Kidney epithelial cell (primary cell): ENCODE data around the gene TTLL11. TPM values are rescaled to one million over a fixed set of nuclear protein-coding genes. Genes with fewer than 3 reads are reported as not detected.

ENCODE experiments used
- DNase-seq: peaks from one replicate; pipeline ENCODE4 v3.0.0-alpha.2; 2010; ENCODE audit warnings: low read depth
- H3K27me3 ChIP-seq: 2 replicates; pipeline ENCODE4 v1.6.0; 2011; ENCODE audit warnings: low read length; ENCODE audit not compliant: control insufficient read depth, insufficient read depth
- H3K36me3 ChIP-seq: 2 replicates; pipeline ENCODE4 v1.5.1; 2011; ENCODE audit warnings: low read length; ENCODE audit not compliant: control insufficient read depth, insufficient read depth
- H3K4me3 ChIP-seq: 2 replicates; pipeline ENCODE4 v1.5.1; 2011; ENCODE audit warnings: low read depth, mild to moderate bottlenecking, control low read depth, low read length
- CTCF ChIP-seq: IDR thresholded peaks from 2 replicates; pipeline ENCODE4 v1.5.1; 2011; ENCODE audit warnings: mild to moderate bottlenecking, moderate library complexity, low read length, control low read depth, inconsistent platforms; ENCODE audit not compliant: insufficient read depth, poor library complexity, severe bottlenecking
- total RNA-seq: library from RNA; depleted of rRNA; stranded (reverse); fragments of >200 nt; gene quantifications from 2 replicates; pipeline ENCODE4 v1.2.3, GENCODE V29; 2015

TTLL11 gene
- total RNA-seq, 1 donor from 2014 or later = 4.2 TPM

DNA sequence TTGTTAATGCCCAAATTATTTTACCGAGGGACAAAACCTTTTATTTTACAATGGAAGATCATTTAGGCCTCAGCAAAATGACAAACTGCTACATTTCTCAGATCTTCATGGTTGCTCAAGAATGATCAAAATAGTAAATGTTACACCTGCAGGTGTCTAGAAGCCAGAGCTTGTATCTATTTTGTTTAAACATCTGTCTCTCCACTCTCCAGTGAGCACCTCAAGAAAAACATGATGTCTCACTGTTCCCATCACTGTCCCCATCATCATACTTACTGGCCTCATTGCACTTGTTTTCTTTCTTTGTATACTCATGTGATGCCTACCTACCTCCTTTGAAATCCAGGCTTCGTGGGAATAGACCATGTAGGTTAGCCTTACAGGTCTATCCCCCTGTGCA lies 149.6 kb downstream of the TTLL11 start:
- DNase-seq = no peak
- no peak for TF ChIP-seq CTCF
- Histone ChIP-seq H3K4me3 (no peak overlapping the region), H3K36me3 (no peaks in the 10 kb centered on the region), H3K27me3 (no peaks in the 10 kb centered on the region)

DNA sequence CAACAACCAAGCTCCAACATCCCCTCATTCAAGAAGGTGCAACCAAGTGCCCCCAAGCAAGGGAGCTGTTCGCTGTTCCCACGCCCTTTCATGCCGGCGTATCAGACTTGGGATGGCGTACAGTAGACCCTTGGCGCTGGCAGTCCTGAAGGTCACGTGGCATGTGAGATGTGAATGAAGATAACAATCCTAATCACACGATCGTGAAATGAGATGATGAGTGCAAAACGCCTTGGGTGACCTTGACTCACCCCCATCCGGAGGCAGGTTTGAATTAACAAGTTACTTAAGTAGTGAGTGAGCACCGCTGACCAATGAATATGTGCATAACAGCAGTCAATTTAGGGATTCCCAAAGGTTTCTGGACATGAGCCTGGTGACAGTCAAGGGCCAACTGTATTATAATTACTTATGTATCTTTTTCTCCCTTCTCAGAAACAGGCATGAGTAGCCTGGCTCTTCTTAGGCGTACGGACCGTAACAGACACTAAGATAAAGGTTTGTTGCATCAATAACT lies 150.2 kb downstream of the TTLL11 start:
- TF ChIP-seq CTCF = no peak
- Histone ChIP-seq H3K4me3 (no peak overlapping the region), H3K36me3 (no peaks in the 10 kb centered on the region), H3K27me3 (no peaks in the 10 kb centered on the region)
- DNase-seq = no peak

GRCh38 chr9:121942313-121942712 lies 150.8 kb downstream of the TTLL11 start:
- Histone ChIP-seq H3K4me3 (no peak overlapping the region), H3K27me3 (no peaks in the 10 kb centered on the region), H3K36me3 (no peaks in the 10 kb centered on the region)
- DNase-seq = no peak
- no peak for TF ChIP-seq CTCF

GRCh38 chr9:121939643-121940042 lies 153.5 kb downstream of the TTLL11 start:
- no peaks in the 10 kb centered on the region for H3K36me3 ChIP-seq
- no peak for TF ChIP-seq CTCF
- no peak for DNase-seq
- H3K4me3 ChIP-seq = no peak overlapping the region
- no peaks in the 10 kb centered on the region for H3K27me3 ChIP-seq

DNA sequence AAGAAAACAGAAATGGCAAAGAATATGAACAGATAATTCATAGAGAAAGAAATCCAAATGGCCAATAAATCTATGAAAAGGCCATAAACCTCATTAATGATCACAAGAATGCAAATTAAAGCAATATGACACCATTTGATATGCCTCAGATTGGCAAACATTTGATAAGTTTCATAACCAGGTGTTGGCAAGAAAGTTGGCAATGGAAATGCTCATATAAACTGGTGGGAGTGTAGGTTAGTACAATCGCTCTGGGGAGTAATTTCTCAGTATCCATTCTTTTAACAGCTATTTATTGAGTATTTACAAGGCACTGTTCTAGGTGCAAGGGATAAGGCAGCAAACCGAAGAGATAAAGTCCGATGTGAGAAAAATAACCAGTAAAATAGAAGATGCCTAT lies 154.5 kb downstream of the TTLL11 start:
- no peak for TF ChIP-seq CTCF
- no peak overlapping the region for H3K4me3 ChIP-seq

DNA sequence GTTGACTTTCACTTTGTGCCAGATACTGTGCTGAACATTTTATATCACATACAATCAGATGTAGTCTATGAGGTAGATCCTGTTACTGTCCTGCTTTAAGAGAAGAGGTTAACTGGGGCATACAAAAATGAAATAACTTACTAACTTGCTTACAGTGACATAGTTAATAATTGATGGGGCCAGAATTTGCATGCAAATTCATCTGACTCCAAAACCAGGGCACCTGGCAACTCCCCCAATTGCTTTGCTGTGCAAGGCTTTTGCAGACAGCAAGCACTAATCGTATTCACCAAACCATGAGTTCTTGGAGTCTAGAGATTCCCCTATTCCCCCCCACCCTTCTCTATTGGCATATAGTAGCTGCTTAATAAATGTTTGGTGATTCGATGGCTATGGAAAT lies 155.9 kb downstream of the TTLL11 start:
- no peak for DNase-seq
- H3K27me3 ChIP-seq = no peaks in the 10 kb centered on the region
- no peak overlapping the region for H3K4me3 ChIP-seq
- TF ChIP-seq CTCF = no peak
- H3K36me3 ChIP-seq = no peaks in the 10 kb centered on the region

More for the DNA sequence above, 154.5 kb downstream of the TTLL11 start:
- Histone ChIP-seq H3K27me3 (no peaks in the 10 kb centered on the region), H3K36me3 (no peaks in the 10 kb centered on the region)
- DNase-seq = no peak
